ENCODE results near the gene CTSA.

CTSA gene

DNA sequence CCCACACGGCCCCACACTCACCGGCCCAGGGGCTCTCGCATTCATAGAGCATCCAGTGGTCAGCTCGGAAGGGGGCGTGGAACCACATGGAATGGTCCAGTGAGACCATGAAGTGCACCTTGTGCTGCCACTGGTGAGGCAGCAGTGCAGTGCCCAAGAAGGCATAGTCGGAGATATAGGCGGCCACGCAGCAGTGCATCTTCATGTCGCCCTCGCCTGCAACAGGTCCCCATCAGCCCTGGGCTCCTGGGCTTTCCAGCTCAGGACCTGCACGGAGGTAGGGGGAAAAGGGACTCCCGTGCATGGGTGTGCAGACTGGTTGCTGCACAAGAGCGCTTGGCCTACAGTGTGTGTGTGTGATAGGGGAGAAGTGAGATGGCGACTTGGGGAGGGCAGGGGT, 47.6 kb upstream of the CTSA start:
- Histone ChIP-seq H2AFZ (ENCODE audit: low read length) (no peak overlapping the region), H4K20me1 (ENCODE audit: insufficient read depth, low read length) (no peaks in the 10 kb centered on the region), H3K9me2 (ENCODE audit: low read depth, low read length) (no peaks in the 10 kb centered on the region), H3K9me3 (ENCODE audit: low read length) (no peaks in the 10 kb centered on the region), H3K4me2 (ENCODE audit: low read length) (no peak overlapping the region), H3K9ac (ENCODE audit: low read length) (no peak overlapping the region), H3K4me1 (ENCODE audit: insufficient read depth, low read length, severe bottlenecking) (peaks cover 10% of the 10 kb centered on the region), H3K27me3 (ENCODE audit: insufficient read depth, low read length) (no peaks in the 10 kb centered on the region), H3K4me3 (ENCODE audit: low read depth, low read length, poor library complexity, severe bottlenecking) (no peak overlapping the region), H3K27ac (ENCODE audit: low read depth, low read length, poor library complexity, severe bottlenecking) (no peak overlapping the region), H3K36me3 (ENCODE audit: insufficient read depth, low read length) (peaks cover 43% of the 10 kb centered on the region), H3F3A (ENCODE audit: insufficient read depth, low read length) (no peaks in the 10 kb centered on the region), H3K79me2 (ENCODE audit: insufficient read depth, low read length) (no peaks in the 10 kb centered on the region)
- TF ChIP-seq EZH2 (IDR thresholded peaks at IDR 0.05; ENCODE audit: borderline replicate concordance, low read length): no peak
- TF ChIP-seq, protein P1, sequence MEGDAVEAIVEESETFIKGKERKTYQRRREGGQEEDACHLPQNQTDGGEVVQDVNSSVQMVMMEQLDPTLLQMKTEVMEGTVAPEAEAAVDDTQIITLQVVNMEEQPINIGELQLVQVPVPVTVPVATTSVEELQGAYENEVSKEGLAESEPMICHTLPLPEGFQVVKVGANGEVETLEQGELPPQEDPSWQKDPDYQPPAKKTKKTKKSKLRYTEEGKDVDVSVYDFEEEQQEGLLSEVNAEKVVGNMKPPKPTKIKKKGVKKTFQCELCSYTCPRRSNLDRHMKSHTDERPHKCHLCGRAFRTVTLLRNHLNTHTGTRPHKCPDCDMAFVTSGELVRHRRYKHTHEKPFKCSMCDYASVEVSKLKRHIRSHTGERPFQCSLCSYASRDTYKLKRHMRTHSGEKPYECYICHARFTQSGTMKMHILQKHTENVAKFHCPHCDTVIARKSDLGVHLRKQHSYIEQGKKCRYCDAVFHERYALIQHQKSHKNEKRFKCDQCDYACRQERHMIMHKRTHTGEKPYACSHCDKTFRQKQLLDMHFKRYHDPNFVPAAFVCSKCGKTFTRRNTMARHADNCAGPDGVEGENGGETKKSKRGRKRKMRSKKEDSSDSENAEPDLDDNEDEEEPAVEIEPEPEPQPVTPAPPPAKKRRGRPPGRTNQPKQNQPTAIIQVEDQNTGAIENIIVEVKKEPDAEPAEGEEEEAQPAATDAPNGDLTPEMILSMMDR (IDR thresholded peaks at IDR 0.05; ENCODE audit: low read length): no peak

DNA sequence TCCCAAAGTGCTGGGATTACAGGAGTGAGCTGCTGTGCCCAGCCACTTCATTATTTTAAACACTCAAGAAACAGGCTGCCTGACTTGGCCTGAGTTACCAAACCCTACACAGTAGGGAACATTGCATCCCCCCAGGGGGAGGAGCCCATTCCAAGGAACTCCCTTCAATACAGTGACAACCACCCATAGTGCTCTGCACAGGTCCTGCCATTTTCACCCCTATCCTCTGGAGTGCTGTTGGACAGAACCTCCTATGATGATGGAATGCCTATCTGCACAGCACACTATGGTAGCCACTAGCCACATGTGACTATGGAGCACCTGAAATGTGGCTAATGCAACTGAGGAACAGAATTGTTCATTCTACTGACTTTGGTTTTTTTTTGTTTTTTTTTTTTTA, 45.7 kb upstream of the CTSA start:
- Histone ChIP-seq H3K27ac (ENCODE audit: low read depth, low read length, poor library complexity, severe bottlenecking) (no peak overlapping the region), H3K4me1 (ENCODE audit: insufficient read depth, low read length, severe bottlenecking) (peaks cover 10% of the 10 kb centered on the region), H3K9ac (ENCODE audit: low read length) (no peak overlapping the region), H4K20me1 (ENCODE audit: insufficient read depth, low read length) (no peaks in the 10 kb centered on the region), H3K36me3 (ENCODE audit: insufficient read depth, low read length) (peaks cover 43% of the 10 kb centered on the region), H3F3A (ENCODE audit: insufficient read depth, low read length) (no peaks in the 10 kb centered on the region), H3K4me2 (ENCODE audit: low read length) (no peak overlapping the region), H3K9me3 (ENCODE audit: low read length) (no peaks in the 10 kb centered on the region), H3K27me3 (ENCODE audit: insufficient read depth, low read length) (no peaks in the 10 kb centered on the region), H3K79me2 (ENCODE audit: insufficient read depth, low read length) (no peaks in the 10 kb centered on the region), H3K9me2 (ENCODE audit: low read depth, low read length) (no peaks in the 10 kb centered on the region), H2AFZ (ENCODE audit: low read length) (no peak overlapping the region), H3K4me3 (ENCODE audit: low read depth, low read length, poor library complexity, severe bottlenecking) (no peak overlapping the region)
- TF ChIP-seq, protein P1 (IDR thresholded peaks at IDR 0.05; ENCODE audit: low read length): no peak
- no peak for TF ChIP-seq EZH2 (IDR thresholded peaks at IDR 0.05; ENCODE audit: borderline replicate concordance, low read length)

DNA sequence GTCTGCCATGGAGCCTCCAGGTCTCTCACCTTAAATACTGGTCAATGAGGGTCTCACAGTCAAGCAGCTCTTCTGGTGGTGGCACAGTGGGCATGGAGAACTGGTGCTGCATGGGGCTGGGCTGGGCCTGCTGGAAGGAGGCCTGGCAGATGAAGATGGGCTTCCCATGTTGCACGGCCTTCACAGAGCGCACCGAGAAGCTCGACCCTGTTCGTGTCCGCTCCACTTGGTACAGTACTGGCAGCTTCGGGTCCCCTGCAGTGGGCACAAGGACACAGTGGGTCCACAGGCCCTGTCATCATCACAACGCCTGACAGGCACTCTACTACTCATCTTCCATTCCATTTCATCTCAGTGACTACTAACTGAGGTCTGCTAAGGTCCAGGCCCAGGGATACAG, 42.7 kb upstream of the CTSA start:
- Histone ChIP-seq H3K4me1 (ENCODE audit: insufficient read depth, low read length, severe bottlenecking) (no peaks in the 10 kb centered on the region), H3K9ac (ENCODE audit: low read length) (no peak overlapping the region), H3F3A (ENCODE audit: insufficient read depth, low read length) (no peaks in the 10 kb centered on the region), H3K36me3 (ENCODE audit: insufficient read depth, low read length) (peaks cover 41% of the 10 kb centered on the region), H4K20me1 (ENCODE audit: insufficient read depth, low read length) (no peaks in the 10 kb centered on the region), H3K4me3 (ENCODE audit: low read depth, low read length, poor library complexity, severe bottlenecking) (no peak overlapping the region), H3K9me2 (ENCODE audit: low read depth, low read length) (no peaks in the 10 kb centered on the region), H3K79me2 (ENCODE audit: insufficient read depth, low read length) (no peaks in the 10 kb centered on the region), H3K9me3 (ENCODE audit: low read length) (no peaks in the 10 kb centered on the region), H3K27me3 (ENCODE audit: insufficient read depth, low read length) (no peaks in the 10 kb centered on the region), H3K4me2 (ENCODE audit: low read length) (no peak overlapping the region), H2AFZ (ENCODE audit: low read length) (no peak overlapping the region), H3K27ac (ENCODE audit: low read depth, low read length, poor library complexity, severe bottlenecking) (no peak overlapping the region)
- TF ChIP-seq, protein P1 (IDR thresholded peaks at IDR 0.05; ENCODE audit: low read length): no peak
- no peak for TF ChIP-seq EZH2 (IDR thresholded peaks at IDR 0.05; ENCODE audit: borderline replicate concordance, low read length)

Data from OCI-LY1 (cell line).